Heart left ventricle (tissue), 16 donors: ENCODE measurements around the gene MIS18A. TPM values are rescaled to one million over a fixed set of nuclear protein-coding genes. Genes with fewer than 3 reads are reported as not detected.
"Not testable (repeated sequence)": the region's sequence is repeated elsewhere in the genome, so short reads cannot be mapped to it uniquely, and the experiment has no call there.

Source experiments
- ATAC-seq, 4 donors: fragments of 200-7000 bp; cut with Tn5 transposase; one replicate each; pipeline ENCODE4 v1.9.1; 2020 to 2022; ENCODE audit warnings: moderate library complexity in 4 of 4, mild to moderate bottlenecking in 3 of 4, moderate number of reproducible peaks in 1 of 4
- DNase-seq, 5 donors: peaks; one replicate each; pipeline ENCODE4 v3.0.0-alpha.2; 2020
- H3K27ac ChIP-seq, 12 donors: fragments of 200-600 bp; sonication (generic) in 4 of 12; one replicate each; pipeline versions ENCODE4 v1.5.0 to v1.8.0; 2016 to 2022; ENCODE audit warnings: mild to moderate bottlenecking in 2 of 12
- H3K27me3 ChIP-seq, 9 donors: fragments of 200-600 bp; sonication (generic) in 2 of 9; one replicate each; pipeline versions ENCODE4 v1.5.1 to v1.8.0; 2016 to 2022; ENCODE audit warnings: mild to moderate bottlenecking in 3 of 9
- H3K36me3 ChIP-seq, 9 donors: fragments of 200-600 bp; sonication (generic) in 2 of 9; one replicate each; pipeline versions ENCODE4 v1.5.0 to v1.8.0; 2018 to 2022; ENCODE audit warnings: mild to moderate bottlenecking in 2 of 9
- H3K4me1 ChIP-seq, 12 donors: fragments of 200-600 bp; sonication (generic) in 4 of 12; one replicate each; pipeline versions ENCODE4 v1.5.0 to v1.8.0; 2016 to 2022; ENCODE audit warnings: mild to moderate bottlenecking in 3 of 12
- H3K4me3 ChIP-seq, 12 donors: fragments of 200-600 bp; sonication (generic) in 4 of 12; one replicate each; pipeline versions ENCODE4 v1.5.0 to v1.8.0; 2017 to 2022; ENCODE audit warnings: mild to moderate bottlenecking in 9 of 12, moderate library complexity in 4 of 12
- H3K9me3 ChIP-seq, 12 donors: fragments of 200-600 bp; sonication (generic) in 4 of 12; one replicate each; pipeline versions ENCODE4 v1.5.0 to v1.8.0; 2016 to 2022; ENCODE audit warnings: mild to moderate bottlenecking in 1 of 12
- POLR2A ChIP-seq, 2 donors: fragments of 450-650 bp; IDR thresholded peaks; one replicate each; pipeline ENCODE4 v1.6.1; 2017; ENCODE audit warnings: antibody characterized with exemption in 2 of 2, mild to moderate bottlenecking in 2 of 2, moderate library complexity in 2 of 2
- WGBS, 4 donors: extraction: QIAGEN DNeasy Blood & Tissue Kit in 2 of 4; methylation state at CpG; one replicate each; pipeline versions ENCODE4 v1.1.5 to v1.1.7; 2013 to 2018; 5-methylcytosine and 5-hydroxymethylcytosine counted together
- intact Hi-C, 10 donors: fragments of 100-400 bp; cut with DNase I; formaldehyde crosslinking; loops; one replicate each; pipeline versions ENCODE4 v1.11.1 to v1.14.2; 2022
- polyA plus RNA-seq, 2 donors: library from polyadenylated mRNA; stranded (reverse); fragments of 200-250 nt; gene quantifications; one replicate each; pipeline ENCODE4 v1.2.3, GENCODE V29; 2013
- total RNA-seq, 9 donors: library from RNA; depleted of rRNA in 2 of 9; stranded (reverse); fragments of >200 nt in 2 of 9; fragmentation: NEBNext Ultra II Directional in 3 of 9; extraction: Animal tissue kit (Norgen Biotek cat#: 25700) in 3 of 9; gene quantifications; one replicate each; pipeline versions ENCODE4 v1.1.0 to v1.2.4, GENCODE V29; 2016 to 2023
- TF ChIP-seq, protein P1 (sequence below), 12 donors: fragments of 200-600 bp; sonication (generic) in 4 of 12; IDR thresholded peaks; one replicate each; pipeline versions ENCODE4 v1.5.0 to v1.8.0; 2018 to 2022; ENCODE audit warnings: antibody characterized with exemption in 12 of 12, mild to moderate bottlenecking in 5 of 12
- donor health status: ischemic (EF 13 %, LVEDD 7.1; RV severe dilation, severe dysfunction).
- donor health status: healthy with polysubstance abuse.
- donor health status: DM: no; HTN: yes; CAD: no.
- donor health status: DM: no; HTN: no; CAD: no.
- donor health status: ischemic (EF 25% LVEDD 6.9; RV normal size, moderate dysfunction).
- donor health status: ischemic (EF 25% LVEDD 5.7; RV mildly dilated, moderate dysfunction).
- donor health status: healthy.
- donor health status: DM: yes; HTN: yes; CAD: no.
- donor health status: ischemic (EF 35%, LVEDD 5.7; RV mildly dilated, moderate dysfunction).
- donor health status: nonischemic (EF 11% LVEDD 7.7; RV severe dilation, severe dysfunction).
- donor health status: DM: yes; HTN: yes; CAD: no.
- donor health status: PGD.
- donor health status: ischemic (EF 29% LVEDD 5.4; RV normal size, mild dysfunction).
- donor health status: nonischemic (EF 23%, LVEDD 6.1; RV moderate dilation, normal function).

MIS18A gene
- total and polyA plus RNA-seq, 11 donors, result 1.4 to 4.1 (median 2.7) TPM

DNA sequence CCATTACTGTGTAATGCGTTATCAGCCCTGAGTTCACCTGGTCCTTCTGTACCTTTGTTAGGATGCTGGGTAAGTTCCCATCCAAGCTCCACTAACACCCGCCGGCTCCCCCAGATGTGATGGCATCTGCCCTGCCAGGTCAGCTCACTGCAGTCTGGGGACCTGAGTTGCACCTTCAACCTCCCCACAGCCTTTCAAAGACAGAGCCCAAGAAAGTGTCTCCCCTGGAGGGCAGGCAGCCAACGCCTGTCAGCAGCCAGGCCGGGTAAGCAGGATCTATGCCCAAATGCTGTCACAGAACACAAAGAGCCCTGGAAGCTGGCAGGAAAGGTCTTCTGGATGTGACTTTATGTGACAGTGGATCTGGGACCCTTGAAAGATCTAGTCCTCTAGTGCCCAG lies 33.5 kb upstream of the MIS18A start:
- peak overlapping the region in 2 of 12 donors; percentile 14 to 50 for H3K27ac ChIP-seq
- 71 to 84% (median 75%) methylated on average over 3 to 5 of the region's 5 CpGs for WGBS, 4 donors
- H3K9me3 ChIP-seq, result no peaks in the 10 kb centered on the region
- H3K4me1 ChIP-seq, result peaks cover 0 to 22% (median 0%) of the 10 kb centered on the region in 12 donors
- H3K27me3 ChIP-seq, result no peaks in the 10 kb centered on the region
- intact Hi-C loops, result no loop called here
- no peak for TF ChIP-seq POLR2A (IDR thresholded peaks at IDR 0.05)
- TF ChIP-seq, protein P1, sequence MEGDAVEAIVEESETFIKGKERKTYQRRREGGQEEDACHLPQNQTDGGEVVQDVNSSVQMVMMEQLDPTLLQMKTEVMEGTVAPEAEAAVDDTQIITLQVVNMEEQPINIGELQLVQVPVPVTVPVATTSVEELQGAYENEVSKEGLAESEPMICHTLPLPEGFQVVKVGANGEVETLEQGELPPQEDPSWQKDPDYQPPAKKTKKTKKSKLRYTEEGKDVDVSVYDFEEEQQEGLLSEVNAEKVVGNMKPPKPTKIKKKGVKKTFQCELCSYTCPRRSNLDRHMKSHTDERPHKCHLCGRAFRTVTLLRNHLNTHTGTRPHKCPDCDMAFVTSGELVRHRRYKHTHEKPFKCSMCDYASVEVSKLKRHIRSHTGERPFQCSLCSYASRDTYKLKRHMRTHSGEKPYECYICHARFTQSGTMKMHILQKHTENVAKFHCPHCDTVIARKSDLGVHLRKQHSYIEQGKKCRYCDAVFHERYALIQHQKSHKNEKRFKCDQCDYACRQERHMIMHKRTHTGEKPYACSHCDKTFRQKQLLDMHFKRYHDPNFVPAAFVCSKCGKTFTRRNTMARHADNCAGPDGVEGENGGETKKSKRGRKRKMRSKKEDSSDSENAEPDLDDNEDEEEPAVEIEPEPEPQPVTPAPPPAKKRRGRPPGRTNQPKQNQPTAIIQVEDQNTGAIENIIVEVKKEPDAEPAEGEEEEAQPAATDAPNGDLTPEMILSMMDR (IDR thresholded peaks at IDR 0.05), result no peak
- DNase-seq (peak in 3 of 5 donors; percentile 33 to 64 (median 60)), ATAC-seq (peak; percentile 47 to 74 (median 64))
- H3K4me3 ChIP-seq, result no peak overlapping the region
- peaks cover 0 to 68% (median 46%) of the 10 kb centered on the region in 9 donors for H3K36me3 ChIP-seq

DNA sequence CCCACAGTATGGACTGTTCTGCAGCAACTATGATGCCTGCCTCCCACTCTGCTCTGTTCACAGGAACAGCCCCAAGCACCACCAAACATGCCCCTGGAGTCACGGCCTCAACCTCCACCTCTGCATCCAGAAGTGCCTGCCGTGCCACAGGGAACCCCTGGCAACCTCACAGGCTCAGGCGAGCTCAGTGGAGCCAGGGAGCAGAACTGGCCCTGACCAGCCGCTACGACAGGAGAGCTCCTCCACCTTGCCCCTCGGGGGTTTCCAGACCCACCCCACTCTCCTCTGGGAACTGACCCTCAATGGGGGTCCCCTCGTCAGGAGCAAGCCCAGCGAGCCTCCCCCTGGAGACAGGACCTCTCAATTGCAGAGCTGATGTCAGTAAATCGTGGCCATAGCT lies 32.8 kb upstream of the MIS18A start:
- H3K36me3 ChIP-seq, result peaks cover 0 to 61% (median 39%) of the 10 kb centered on the region in 9 donors
- ATAC-seq, result peak in 1 of 4 donors; percentile 16
- intact Hi-C loops, result no loop called here

DNA sequence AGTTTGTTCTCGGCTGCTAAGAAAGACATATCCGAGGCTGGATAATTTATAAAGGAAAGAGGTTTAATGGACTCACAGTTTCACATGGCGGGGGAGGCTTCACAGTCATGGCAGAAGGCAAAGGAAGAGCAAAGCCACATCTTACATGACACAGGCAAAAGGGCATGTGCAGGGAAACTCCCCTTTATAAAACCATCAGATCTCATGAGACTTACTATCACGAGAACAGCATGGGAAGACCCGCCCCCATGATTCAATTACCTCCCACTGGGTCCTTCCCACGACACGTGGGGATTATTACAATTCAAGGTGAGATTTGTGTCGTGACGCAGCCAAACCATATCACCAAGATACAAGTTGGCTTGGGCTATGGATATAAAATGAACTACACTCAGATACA lies 32.1 kb upstream of the MIS18A start:
- Histone ChIP-seq H3K36me3 (peaks cover 0 to 54% (median 33%) of the 10 kb centered on the region in 9 donors), H3K4me1 (peaks cover 0 to 23% (median 0%) of the 10 kb centered on the region in 12 donors)
- H3K9me3 ChIP-seq, DNase-seq, intact Hi-C loops, H3K27me3 ChIP-seq, H3K4me3 ChIP-seq, H3K27ac ChIP-seq, ATAC-seq: not testable (repeated sequence)
- 88 to 94% (median 91%) methylated on average over 9 of the region's 9 CpGs for WGBS, 4 donors

More for the DNA sequence above, 32.8 kb upstream of the MIS18A start:
- H3K4me3 ChIP-seq, result no peak overlapping the region
- WGBS, 4 donors, result 96 to 100% (median 98%) methylated on average over 1 to 9 of the region's 9 CpGs
- no peaks in the 10 kb centered on the region for H3K27me3 ChIP-seq
- DNase-seq, result no peak
- H3K27ac ChIP-seq, result no peak overlapping the region
- no peak for TF ChIP-seq POLR2A (IDR thresholded peaks at IDR 0.05)
- TF ChIP-seq, protein P1 (IDR thresholded peaks at IDR 0.05), result no peak
- peaks cover 0 to 22% (median 0%) of the 10 kb centered on the region in 12 donors for H3K4me1 ChIP-seq
- no peaks in the 10 kb centered on the region for H3K9me3 ChIP-seq

DNA sequence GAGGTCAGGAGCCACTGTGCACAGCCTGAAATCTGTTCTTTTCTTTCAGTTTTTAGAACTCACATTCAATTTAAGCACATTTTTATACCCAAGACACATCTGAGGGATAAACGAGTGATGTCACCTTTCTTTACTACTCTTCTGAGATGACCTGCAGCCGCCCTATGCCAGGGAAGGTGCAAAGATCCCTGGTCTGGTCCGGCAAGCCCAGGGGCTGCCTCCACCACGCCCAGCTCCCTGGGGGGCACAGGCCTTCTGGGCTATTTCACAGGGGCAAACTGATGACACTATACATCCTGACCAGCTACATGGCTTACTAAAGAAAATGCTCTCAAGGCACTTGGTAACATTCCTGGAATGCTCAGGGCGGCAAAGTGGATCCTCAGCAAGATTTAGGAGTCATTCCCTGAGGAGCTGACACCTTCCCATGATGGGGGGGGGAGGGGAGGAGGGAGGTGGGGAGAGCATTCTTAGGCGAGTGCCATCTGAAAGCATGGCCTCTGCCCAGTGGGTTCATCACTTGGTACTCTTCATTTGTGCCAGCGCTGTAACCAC lies 31.1 kb upstream of the MIS18A start:
- no peak for ATAC-seq
- peak in 1 of 5 donors; percentile 3 for DNase-seq
- H3K36me3 ChIP-seq, result peaks cover 0 to 44% (median 24%) of the 10 kb centered on the region in 9 donors
- H3K27me3 ChIP-seq, result no peaks in the 10 kb centered on the region
- 89 to 91% (median 90%) methylated on average over 7 of the region's 7 CpGs for WGBS, 4 donors
- intact Hi-C loops, result no loop called here
- H3K27ac ChIP-seq, result no peak overlapping the region
- no peaks in the 10 kb centered on the region for H3K9me3 ChIP-seq
- H3K4me3 ChIP-seq, result no peak overlapping the region
- peaks cover 0 to 19% (median 0%) of the 10 kb centered on the region in 12 donors for H3K4me1 ChIP-seq
- TF ChIP-seq POLR2A (IDR thresholded peaks at IDR 0.05), result no peak
- TF ChIP-seq, protein P1 (IDR thresholded peaks at IDR 0.05), result no peak
